ENCODE measurements around the gene RNF32.

RNF32 gene

GRCh38 chr7:156725936-156726335, 85.4 kb downstream of the RNF32 start:
- DNase-seq, result no peak

Measured in anterior cingulate cortex (tissue), 58 donors.